HG03025 (cell line): ENCODE measurements around the gene CMSS1.
"Not testable (repeated sequence)": the region's sequence is repeated elsewhere in the genome, so short reads cannot be mapped to it uniquely, and the experiment has no call there.

Source experiments
- ATAC-seq: cut with Tn5 transposase; IDR thresholded peaks from one replicate; pipeline ENCODE4 v1.9.1; 2021; ENCODE audit warnings: mild to moderate bottlenecking, moderate library complexity; ENCODE audit not compliant: unreplicated experiment, low FRiP score

Gene CMSS1

GRCh38 chr3:99810403-99810802 lies 7.3 kb upstream of the CMSS1 start:
- ATAC-seq: no peak

- no peak for ATAC-seq
Measured at GRCh38 chr3:99817047-99817436, 620 bp upstream of the CMSS1 start.

- no peak for ATAC-seq
Measured at GRCh38 chr3:99818818-99819217, 1.2 kb downstream of the CMSS1 start.

- ATAC-seq: no peak
Measured at GRCh38 chr3:99823723-99824711, 6.4 kb downstream of the CMSS1 start.

- ATAC-seq: no peak
Measured at GRCh38 chr3:99825004-99825640, 7.5 kb downstream of the CMSS1 start.

- no peak for ATAC-seq
Measured at GRCh38 chr3:99829844-99830243, 12.2 kb downstream of the CMSS1 start.

- ATAC-seq: no peak
Measured at GRCh38 chr3:99833617-99834205, 16.0 kb downstream of the CMSS1 start.

- no peak for ATAC-seq
Measured at GRCh38 chr3:99834211-99834957, 16.7 kb downstream of the CMSS1 start.

- no peak for ATAC-seq
Measured at GRCh38 chr3:99836681-99837080, 19.0 kb downstream of the CMSS1 start.

- no peak for ATAC-seq
Measured at GRCh38 chr3:99837715-99838114, 20.1 kb downstream of the CMSS1 start.

GRCh38 chr3:99838755-99839154 lies 21.1 kb downstream of the CMSS1 start:
- no peak for ATAC-seq

- no peak for ATAC-seq
Measured at GRCh38 chr3:99839613-99840012, 22.0 kb downstream of the CMSS1 start.

GRCh38 chr3:99841949-99842348 lies 24.3 kb downstream of the CMSS1 start:
- not testable (repeated sequence) for ATAC-seq

GRCh38 chr3:99842826-99843589 lies 25.3 kb downstream of the CMSS1 start:
- no peak for ATAC-seq

GRCh38 chr3:99843590-99844258 lies 26.1 kb downstream of the CMSS1 start:
- ATAC-seq: no peak

GRCh38 chr3:99845331-99845730 lies 27.7 kb downstream of the CMSS1 start:
- no peak for ATAC-seq

GRCh38 chr3:99845999-99846398 lies 28.3 kb downstream of the CMSS1 start:
- no peak for ATAC-seq

- no peak for ATAC-seq
Measured at GRCh38 chr3:99846477-99847160, 29.0 kb downstream of the CMSS1 start.

- no peak for ATAC-seq
Measured at GRCh38 chr3:99848433-99848832, 30.8 kb downstream of the CMSS1 start.
